Right lobe of liver (tissue), 4 donors: ENCODE measurements around the gene TOR4A.

ENCODE experiments used
- CTCF ChIP-seq, 4 donors: fragments of 200-600 bp in 3 of 4; fragments of 450-650 bp in 1 of 4; IDR thresholded peaks; one replicate each; pipeline versions ENCODE4 v1.5.1 to v1.8.0; 2016 to 2022; ENCODE audit warnings: antibody characterized with exemption in 4 of 4, mild to moderate bottlenecking in 2 of 4
- POLR2A ChIP-seq: fragments of 450-650 bp; IDR thresholded peaks from one replicate; pipeline ENCODE4 v1.6.1; 2017; ENCODE audit warnings: antibody characterized with exemption, mild to moderate bottlenecking
- donor health status: DM: no; HTN: no; CAD: no.
- donor health status: DM: no; HTN: no; CAD: no.
- donor health status: DM: no; HTN: yes; CAD: no.

- TF ChIP-seq CTCF (IDR thresholded peaks at IDR 0.05) (no peak), POLR2A (no peak)
Measured at GRCh38 chr9:137309368-137310188, 32.1 kb downstream of the TOR4A start.
